Colonic mucosa (tissue), 4 donors: ENCODE data around the gene GIGYF2. TPM values are rescaled to one million over a fixed set of nuclear protein-coding genes. Genes with fewer than 3 reads are reported as not detected.

ENCODE experiments used
- DNase-seq: peaks from one replicate; pipeline ENCODE4 v3.0.0-alpha.2; 2020
- H3K27ac ChIP-seq: fragments of 200-600 bp; one replicate; pipeline ENCODE4 v1.8.0; 2021
- H3K27me3 ChIP-seq: fragments of 200-600 bp; one replicate; pipeline ENCODE4 v1.8.0; 2021
- H3K36me3 ChIP-seq: fragments of 200-600 bp; one replicate; pipeline ENCODE4 v1.8.0; 2021
- H3K4me1 ChIP-seq: fragments of 200-600 bp; one replicate; pipeline ENCODE4 v1.8.0; 2021; ENCODE audit warnings: mild to moderate bottlenecking
- H3K4me3 ChIP-seq: fragments of 200-600 bp; one replicate; pipeline ENCODE4 v1.8.0; 2021
- H3K9ac ChIP-seq, 2 donors: one replicate each; pipeline ENCODE4 v1.7.0; 2013; ENCODE audit warnings: control low read depth in 2 of 2, low read depth in 2 of 2, low read length in 2 of 2
- H3K9me3 ChIP-seq: fragments of 200-600 bp; one replicate; pipeline ENCODE4 v1.8.0; 2021
- intact Hi-C: fragments of 100-400 bp; cut with DNase I; formaldehyde crosslinking; loops from one replicate; pipeline ENCODE4 v1.14.1; 2022
- total RNA-seq, 2 donors: library from RNA; stranded (reverse); fragmentation: NEBNext Ultra II Directional in 1 of 2; extraction: Animal tissue kit (Norgen Biotek cat#: 25700) in 1 of 2; gene quantifications; one replicate each; pipeline ENCODE4 v1.2.1, GENCODE V29; 2021
- TF ChIP-seq, protein P1 (sequence below): fragments of 200-600 bp; IDR thresholded peaks from one replicate; pipeline ENCODE4 v1.8.0; 2022; ENCODE audit warnings: antibody characterized with exemption, mild to moderate bottlenecking
- donor health status: healthy.
- donor health status: DM: no; HTN: no; CAD: no.
- donor health status: DM: no; HTN: no; CAD: no.

The GIGYF2 gene
- total RNA-seq, 2 donors from 2014 or later, result 48.8 to 49.3 TPM

DNA sequence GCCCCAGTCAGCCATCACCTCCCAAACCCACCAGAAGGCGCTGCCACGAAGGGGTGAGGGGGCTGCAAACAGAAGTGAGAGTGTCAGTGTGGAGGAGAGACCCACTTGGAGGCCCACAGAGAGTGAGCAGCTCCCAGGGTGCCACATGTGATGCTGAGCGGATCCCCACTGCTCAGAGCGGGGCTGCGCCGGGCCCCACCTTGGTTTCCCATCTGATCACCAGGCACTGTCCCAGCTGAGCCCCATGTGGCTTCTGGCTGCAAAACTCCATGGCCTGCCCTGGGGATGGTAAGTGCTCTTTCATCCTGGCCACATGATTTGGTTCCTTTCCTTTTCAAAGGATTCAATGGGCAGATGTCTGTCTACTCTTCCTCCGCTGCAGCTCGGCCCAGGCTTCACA, 196.7 kb downstream of the GIGYF2 start:
- no peaks in the 10 kb centered on the region for H3K27me3 ChIP-seq
- H3K4me3 ChIP-seq, result no peak overlapping the region
- no peaks in the 10 kb centered on the region for H3K36me3 ChIP-seq
- TF ChIP-seq, protein P1, sequence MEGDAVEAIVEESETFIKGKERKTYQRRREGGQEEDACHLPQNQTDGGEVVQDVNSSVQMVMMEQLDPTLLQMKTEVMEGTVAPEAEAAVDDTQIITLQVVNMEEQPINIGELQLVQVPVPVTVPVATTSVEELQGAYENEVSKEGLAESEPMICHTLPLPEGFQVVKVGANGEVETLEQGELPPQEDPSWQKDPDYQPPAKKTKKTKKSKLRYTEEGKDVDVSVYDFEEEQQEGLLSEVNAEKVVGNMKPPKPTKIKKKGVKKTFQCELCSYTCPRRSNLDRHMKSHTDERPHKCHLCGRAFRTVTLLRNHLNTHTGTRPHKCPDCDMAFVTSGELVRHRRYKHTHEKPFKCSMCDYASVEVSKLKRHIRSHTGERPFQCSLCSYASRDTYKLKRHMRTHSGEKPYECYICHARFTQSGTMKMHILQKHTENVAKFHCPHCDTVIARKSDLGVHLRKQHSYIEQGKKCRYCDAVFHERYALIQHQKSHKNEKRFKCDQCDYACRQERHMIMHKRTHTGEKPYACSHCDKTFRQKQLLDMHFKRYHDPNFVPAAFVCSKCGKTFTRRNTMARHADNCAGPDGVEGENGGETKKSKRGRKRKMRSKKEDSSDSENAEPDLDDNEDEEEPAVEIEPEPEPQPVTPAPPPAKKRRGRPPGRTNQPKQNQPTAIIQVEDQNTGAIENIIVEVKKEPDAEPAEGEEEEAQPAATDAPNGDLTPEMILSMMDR, result no peak
- H3K9ac ChIP-seq, result no peak overlapping the region
- H3K27ac ChIP-seq, result no peak overlapping the region
- H3K4me1 ChIP-seq, result no peaks in the 10 kb centered on the region
- DNase-seq, result no peak
- intact Hi-C loops, result no loop called here
- H3K9me3 ChIP-seq, result no peaks in the 10 kb centered on the region

DNA sequence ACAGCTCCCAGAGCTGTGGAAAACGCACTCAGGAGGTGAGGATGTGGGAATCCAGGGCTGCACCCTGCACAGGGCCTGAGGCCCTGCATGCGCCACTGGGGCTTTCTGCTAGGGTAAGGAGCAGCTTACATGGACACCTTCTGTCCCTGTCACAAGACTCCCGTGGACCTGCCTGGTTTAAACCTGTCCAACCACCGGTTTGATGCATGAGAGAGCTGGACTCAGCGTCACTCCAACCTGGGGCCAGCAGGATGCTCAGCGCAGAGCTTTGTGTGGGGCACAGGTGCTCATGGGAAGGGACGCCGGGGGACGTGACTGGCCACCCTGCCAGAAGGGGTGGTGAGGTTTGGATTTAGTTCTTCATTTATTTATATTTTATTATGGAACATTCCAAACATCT, 197.1 kb downstream of the GIGYF2 start:
- Histone ChIP-seq H3K9me3 (no peaks in the 10 kb centered on the region), H3K36me3 (no peaks in the 10 kb centered on the region), H3K9ac (no peak overlapping the region), H3K27me3 (no peaks in the 10 kb centered on the region), H3K4me3 (no peak overlapping the region), H3K27ac (no peak overlapping the region), H3K4me1 (no peaks in the 10 kb centered on the region)
- intact Hi-C loops, result no loop called here
- TF ChIP-seq, protein P1, result no peak
- no peak for DNase-seq

DNA sequence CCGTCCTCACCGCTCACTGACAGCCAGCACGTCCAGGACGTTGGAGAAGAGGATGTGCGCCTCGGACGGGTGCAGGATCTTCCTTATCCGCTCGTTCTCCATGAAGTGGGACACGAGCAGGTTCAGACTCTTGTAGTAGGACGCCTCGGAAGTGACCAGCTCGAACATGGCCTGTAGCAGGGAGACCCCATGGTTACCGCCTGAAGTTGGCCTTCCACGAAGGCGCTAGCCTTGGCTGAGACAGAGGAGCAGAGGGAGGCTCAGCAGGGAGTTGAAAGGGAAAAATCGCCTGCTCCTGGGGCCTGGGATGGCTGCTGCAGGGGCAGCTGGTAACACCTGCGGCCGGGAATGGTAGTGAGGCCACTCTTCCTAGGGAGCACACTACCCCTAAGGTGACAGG, 197.6 kb downstream of the GIGYF2 start:
- H3K9ac ChIP-seq, result no peak overlapping the region
- DNase-seq, result no peak
- TF ChIP-seq, protein P1, result no peak
- no peaks in the 10 kb centered on the region for H3K9me3 ChIP-seq
- no peaks in the 10 kb centered on the region for H3K27me3 ChIP-seq
- H3K4me3 ChIP-seq, result no peak overlapping the region
- no peaks in the 10 kb centered on the region for H3K36me3 ChIP-seq
- intact Hi-C loops, result no loop called here
- no peak overlapping the region for H3K27ac ChIP-seq
- no peaks in the 10 kb centered on the region for H3K4me1 ChIP-seq

DNA sequence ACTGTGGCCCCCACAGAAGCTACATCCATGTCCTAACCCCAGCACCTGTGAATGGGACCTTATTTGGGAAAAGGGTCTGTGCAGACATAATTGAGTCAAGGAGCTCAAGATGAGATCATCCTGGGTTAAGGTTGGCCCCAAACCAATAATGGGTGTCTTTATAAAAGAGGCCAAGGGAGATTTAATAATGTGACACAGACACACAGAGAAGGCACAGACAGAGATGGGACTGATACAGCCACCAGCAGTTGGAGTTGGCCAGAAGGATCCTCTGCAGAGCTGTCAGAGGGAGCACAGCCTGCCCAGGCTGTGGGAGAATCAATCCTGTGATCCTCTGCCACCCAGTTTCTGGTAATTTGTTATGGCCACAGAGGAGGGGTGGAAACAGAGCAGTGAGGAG, 199.0 kb downstream of the GIGYF2 start:
- H3K9ac ChIP-seq, result no peak overlapping the region
- H3K4me3 ChIP-seq, result no peak overlapping the region
- H3K27ac ChIP-seq, result no peak overlapping the region
- H3K9me3 ChIP-seq, result no peaks in the 10 kb centered on the region
- H3K4me1 ChIP-seq, result no peaks in the 10 kb centered on the region
- TF ChIP-seq, protein P1, result no peak
- no peaks in the 10 kb centered on the region for H3K36me3 ChIP-seq
- intact Hi-C loops, result no loop called here
- H3K27me3 ChIP-seq, result no peaks in the 10 kb centered on the region
- DNase-seq, result no peak

DNA sequence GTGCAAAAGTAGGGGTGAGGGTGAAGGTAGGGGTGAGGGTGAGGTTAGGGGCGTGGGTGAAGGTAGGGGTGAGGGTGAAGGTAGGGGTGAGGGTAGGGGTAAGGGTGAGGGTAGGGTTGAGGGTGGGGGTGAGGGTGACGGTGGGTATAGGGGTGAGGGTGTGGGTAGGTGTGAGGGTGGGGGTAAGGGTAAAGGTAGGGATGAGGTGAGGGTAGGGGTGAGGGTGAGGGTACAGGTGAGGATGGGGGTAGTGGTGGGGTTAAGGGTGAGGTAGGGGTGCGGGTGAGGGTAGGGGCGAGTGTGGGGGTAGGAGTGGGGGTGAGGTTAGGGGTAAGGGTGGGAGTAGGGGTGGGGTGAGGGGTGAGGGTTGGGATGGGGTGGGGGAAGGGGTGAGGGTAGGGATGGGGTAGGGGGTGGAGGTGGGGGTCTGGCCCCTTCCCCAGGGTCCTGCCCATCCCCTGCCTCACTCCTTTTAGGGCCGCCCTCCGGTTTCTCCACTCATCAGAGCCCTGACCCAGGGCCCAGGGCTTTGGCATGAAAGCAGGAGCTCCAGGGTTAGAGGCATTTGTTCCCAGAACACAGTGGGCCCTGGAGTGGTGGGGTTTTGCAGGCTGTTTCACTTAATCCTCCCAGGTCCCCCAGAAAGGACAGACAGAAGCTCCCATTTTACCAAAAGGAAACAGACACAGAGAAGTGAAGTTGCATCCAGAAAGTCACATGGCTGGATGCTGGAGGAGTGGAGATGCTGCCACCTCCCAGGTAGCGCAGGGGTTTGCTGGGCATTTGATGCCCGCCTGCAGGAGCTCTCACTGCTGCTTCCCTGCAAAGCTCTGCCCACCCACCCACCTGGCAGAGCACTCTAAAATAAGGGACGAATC, 199.8 kb downstream of the GIGYF2 start:
- no peak overlapping the region for H3K27ac ChIP-seq
- no peak overlapping the region for H3K9ac ChIP-seq
- no peaks in the 10 kb centered on the region for H3K4me1 ChIP-seq
- no peak for DNase-seq
- TF ChIP-seq, protein P1, result no peak
- no peaks in the 10 kb centered on the region for H3K9me3 ChIP-seq
- H3K4me3 ChIP-seq, result no peak overlapping the region
- intact Hi-C loops, result no loop called here
- H3K36me3 ChIP-seq, result no peaks in the 10 kb centered on the region
- H3K27me3 ChIP-seq, result no peaks in the 10 kb centered on the region
